IPS-NIHi7 (cell line): Measurements from ENCODE around the gene GHR.
A peak's percentile ranks its signal among the peaks of the same experiment; 100 is the strongest.

Experiments used
- DNase-seq: peaks from one replicate; pipeline ENCODE4 v3.0.0; 2012; ENCODE audit warnings: mixed read lengths; ENCODE audit errors: extremely low spot score

The GHR gene

DNA sequence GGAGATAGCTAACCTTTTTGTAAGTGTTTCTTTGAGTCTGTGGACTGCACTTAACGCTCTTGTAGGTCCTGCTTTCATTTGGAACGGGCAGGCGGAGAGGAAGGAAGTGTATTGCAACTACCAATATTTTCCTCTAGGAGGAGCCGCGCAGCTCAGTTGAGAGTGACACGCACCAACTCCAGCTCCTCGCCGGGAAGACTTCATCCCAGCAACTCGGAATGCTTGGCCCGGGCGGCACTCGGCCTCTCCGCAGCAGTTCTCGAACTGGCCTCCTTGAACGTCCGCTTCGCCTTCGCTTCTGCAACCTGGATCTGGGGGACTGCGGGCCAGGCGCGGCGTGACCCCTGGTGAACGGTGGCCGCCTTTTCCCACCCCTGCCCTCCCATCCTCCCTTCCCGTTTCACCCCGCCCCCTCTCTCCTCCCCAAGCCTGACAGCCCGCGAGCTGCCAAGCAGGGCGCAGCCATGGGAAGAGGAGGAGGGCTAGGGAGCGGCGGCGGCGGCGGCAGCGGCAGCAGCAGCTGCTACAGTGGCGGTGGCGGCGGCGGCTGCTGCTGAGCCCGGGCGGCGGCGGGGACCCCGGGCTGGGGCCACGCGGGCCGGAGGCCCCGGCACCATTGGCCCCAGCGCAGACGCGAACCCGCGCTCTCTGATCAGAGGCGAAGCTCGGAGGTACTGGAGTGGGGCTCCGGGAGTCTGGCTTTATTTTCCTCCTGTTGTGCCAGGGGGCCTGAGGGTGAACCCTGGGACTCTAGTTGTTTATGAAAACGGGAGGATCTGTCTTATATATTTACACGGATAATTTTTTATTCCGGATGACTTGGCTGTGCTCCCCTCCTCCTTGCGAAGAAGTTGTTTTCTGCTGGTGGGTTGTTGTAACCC, at the start of gene GHR:
TSS of gene GHR (plus strand) at position 155 of the 881 bp plus-strand sequence. CDS start 142,436 bp downstream, outside the sequence.
- DNase-seq: peak; percentile 89

- no peak for DNase-seq
These were observed 48.5 kb upstream of the GHR start for GRCh38 chr5:42374679-42375273.

- DNase-seq: no peak
These were observed 45.7 kb upstream of the GHR start for GRCh38 chr5:42377496-42377895.

- DNase-seq: no peak
These were observed 41.3 kb upstream of the GHR start for GRCh38 chr5:42381973-42382372.

GRCh38 chr5:42387563-42387962, 35.7 kb upstream of the GHR start:
- no peak for DNase-seq

GRCh38 chr5:42390115-42390514, 33.1 kb upstream of the GHR start:
- no peak for DNase-seq

DNA sequence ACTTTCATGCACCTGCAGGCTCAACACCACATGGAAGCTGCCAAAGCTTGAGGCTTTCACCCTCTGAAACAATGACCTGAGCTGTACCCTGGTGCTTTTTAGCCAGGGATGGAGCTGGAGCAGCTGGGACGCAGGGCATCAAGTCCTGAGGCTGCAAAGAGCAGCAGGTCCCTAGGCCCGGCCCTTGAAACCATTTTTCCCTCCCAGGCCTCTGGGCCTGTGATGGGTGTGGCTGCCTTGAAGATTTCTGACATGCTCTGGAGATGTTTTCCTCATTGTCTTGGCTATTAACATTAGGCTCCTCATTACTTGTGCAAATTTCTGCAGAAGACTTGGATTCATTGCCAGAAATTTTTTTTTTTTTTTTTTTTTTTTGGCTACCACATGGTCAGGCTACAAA, 30.3 kb upstream of the GHR start:
- DNase-seq: no peak

- no peak for DNase-seq
These were observed 27.1 kb upstream of the GHR start for GRCh38 chr5:42396111-42396510.

GRCh38 chr5:42397267-42397666, 26.0 kb upstream of the GHR start:
- DNase-seq: no peak

DNA sequence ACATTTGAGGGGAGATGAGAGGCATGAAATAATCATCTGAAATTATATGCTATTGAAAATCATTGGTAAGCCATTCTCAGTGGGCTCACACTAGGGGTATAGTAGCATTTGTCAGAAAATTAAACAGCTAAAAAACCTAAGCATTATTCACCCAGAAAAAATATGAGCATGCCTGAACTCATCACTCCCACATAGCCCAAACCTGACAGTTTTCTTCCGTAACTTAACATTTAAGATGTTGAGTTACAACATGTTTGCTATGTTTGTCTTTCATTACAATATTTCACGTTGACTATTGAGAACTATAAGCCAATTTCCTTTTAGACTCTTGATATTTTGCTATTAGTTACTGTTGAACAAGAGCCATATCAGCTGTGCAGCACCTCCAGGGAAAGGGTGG, 23.5 kb upstream of the GHR start:
- DNase-seq: no peak

GRCh38 chr5:42400474-42400873, 22.8 kb upstream of the GHR start:
- DNase-seq: no peak

DNA sequence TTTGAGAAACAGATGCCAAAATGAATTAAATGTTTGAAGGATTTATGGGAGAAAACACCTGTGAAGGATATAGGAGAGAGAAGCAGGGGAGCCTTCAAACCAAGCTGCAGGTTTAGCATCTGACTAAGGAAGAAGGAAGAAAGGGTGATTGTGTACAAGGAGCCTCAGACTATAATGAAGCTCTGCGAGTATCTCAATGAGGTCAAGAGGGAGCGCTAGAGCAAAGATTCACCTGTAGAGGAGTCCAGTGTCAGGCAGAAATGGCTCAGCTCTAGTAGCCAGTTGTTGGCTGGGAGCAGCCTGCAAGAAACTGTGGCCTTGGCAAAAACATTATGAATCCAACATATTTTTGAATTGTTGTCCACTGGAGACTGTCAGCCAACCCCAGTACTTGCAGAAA, 20.0 kb upstream of the GHR start:
- peak; percentile 16 for DNase-seq

DNA sequence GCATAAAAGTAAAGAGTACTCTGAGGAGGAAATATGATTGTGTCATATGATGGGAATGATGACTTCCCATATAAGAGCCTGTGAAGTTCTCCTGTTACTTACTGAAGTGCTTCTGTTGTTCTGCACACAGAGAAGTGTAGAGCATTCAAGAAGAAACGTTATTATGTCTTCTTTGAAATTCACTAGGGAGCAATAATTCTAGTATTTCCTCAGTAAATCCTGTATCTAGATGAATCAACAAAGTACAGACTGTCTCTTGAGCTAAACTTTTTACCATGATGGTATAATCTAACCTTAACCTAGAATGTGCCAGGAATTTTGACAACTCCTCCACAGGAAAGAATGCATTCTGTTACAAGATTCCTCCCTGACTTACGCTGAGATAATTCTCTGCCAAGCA, 18.9 kb upstream of the GHR start:
- DNase-seq: no peak

DNA sequence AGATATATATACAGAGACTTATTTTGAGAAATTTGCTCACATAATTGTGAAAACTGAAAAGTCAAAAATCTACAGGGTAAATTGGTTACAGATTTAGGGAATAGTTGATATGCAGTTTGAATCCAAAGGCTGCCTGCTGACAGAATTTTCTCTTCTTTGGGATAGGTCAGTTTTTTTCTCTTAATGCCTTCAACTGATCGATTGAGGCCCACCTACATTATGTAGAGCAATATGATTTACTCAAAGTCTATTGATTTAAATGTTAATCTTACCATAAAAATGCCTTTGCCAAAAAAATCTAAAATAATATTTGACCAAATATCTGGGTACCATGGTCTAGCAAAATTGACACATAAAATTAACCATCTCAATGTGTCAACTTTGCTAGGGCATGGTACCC, 3.9 kb upstream of the GHR start:
- no peak for DNase-seq

GRCh38 chr5:42422656-42423280, 471 bp upstream of the GHR start:
- DNase-seq: peak; percentile 11

DNA sequence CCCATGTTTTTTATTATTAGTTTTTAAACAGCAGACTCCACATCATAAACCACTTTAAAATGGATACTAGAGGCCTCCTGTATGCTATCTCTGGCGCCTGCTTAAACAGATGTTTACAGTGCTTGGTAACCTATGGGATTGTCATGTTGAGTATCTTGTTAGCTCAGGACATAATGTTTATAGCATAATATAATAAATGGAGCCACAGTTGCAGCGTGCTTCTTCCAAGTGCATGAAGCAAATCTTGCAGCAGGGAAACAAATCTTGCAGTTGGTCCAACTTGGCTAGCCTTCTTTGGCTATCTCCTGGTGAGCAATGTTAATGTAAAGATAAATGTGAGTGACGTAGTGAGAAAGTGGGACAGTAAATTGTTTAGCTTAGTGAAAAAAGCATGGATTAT, 2.8 kb downstream of the GHR start:
- no peak for DNase-seq

GRCh38 chr5:42429694-42430093, 6.5 kb downstream of the GHR start:
- no peak for DNase-seq

DNA sequence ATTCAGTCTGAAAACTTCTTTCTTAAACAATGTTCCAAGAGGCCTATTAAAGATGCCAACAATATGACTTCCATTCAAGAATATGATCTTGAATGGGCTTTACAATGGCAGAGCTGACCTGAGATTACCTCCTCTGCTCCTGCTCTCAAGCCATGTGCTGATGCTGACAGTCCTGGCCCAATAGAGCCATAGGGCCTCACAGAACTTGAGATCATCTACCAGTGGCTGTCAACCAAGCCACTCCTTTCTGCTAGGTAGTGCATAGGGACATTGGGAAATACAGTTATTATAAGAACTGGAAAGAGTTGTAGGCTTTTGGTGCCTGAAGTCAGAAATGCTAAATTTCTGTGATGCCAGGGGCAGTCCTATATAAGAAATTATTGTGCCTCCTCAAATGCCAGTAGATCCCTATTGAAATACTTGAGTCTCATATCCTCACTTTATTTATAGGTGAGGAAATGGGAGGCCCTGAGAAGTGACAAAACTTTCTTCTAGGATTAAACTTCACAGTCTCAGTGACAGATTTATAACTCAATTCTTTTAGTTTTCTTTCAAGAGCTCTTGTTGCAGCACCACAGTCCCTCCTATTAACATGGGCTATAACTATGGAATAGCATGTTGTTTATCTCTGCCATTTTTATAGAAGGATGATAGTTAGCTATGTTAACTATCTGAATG, 10.9 kb downstream of the GHR start:
- DNase-seq: no peak

DNA sequence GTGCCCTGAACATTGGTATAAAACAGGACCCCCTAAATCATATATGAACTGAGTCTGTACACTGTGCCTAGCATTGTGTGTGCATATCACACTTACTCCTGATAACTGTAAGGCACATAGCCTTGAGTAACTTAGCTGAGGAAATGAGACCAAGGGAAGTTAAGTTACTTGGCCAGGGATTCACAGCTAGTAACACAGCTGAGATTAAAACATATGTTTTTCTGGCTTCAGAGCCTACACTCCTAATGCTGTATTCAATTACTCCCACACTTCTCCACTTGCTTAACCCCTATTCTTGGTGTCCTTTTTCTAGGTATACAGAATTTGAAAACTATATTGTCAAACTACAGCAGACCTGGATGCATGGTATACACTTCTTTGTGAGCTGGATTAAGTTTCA, 12.8 kb downstream of the GHR start:
- no peak for DNase-seq

DNA sequence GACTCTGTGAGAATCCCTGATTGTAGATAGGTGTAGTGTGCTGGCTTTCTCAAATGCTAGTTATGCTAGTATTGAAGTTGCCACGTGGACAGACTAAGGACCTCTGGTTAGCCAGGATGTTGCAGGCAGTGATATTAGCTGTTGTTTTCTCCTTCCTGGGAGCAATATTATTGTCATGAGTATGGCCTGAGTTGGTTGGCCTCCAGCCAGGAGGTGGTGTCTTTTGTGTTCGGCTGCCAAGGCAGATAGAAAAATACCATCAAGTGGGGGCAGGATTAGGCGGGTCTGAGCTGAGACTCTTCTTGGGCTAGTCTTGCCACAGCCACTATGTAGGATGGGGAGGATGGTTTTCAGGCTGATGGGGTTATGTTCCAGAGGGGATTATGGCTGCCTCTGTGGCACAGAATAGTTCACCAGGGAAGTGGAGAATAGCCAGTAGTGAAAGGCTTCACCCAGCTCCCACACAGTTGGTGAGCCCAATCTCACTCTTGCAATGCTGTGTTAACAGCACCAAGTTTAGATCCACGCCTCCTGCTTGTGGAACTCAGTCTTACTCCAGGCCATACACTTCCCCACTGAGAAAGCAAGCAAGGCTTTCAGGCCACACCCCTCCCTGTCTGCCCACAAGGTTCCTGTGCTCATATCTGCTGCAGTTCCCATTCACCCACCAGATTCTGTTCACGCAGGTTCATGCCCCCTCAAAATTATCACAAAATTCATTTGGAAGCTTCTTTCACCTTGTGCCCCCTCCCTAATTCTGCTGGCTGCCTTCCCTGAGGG, 31.2 kb downstream of the GHR start:
- no peak for DNase-seq

DNA sequence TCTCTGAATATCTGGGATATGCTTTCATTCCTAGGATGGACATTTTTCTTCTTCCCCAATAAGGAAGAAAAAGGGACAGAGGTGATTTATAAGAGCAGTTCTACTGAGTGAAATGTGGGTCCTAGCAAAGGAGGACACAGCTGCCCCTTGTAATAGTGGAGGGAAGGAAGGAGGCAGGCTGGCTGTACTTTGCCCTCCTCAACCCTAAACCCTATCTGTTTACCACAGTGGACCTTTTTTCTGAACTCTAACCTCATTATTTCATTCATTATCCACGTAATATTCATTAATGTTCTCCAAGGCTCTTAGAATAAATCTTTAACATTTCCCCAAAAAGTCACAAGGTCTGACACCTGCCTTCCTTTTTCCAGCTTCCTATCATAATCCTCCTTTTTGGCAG, 37.8 kb downstream of the GHR start:
- DNase-seq: no peak

DNA sequence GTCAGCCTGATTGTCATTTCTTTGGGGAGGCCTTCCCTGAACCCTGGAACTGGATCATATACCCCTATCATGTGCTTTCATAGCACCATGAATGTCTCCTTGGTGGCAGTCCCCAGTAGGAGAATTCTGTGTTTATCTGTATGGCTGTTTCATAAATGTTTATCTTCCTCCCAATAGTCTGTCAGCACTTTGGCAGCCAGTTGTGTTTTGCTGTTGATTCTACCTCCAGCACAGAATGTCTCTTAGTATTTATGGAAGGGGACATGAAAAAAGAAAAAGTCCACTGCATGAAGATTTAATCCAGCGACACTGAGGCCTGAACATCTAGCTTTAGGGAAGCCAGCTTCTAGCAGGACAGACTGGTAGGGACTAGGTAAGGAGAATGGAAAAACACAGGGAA, 38.3 kb downstream of the GHR start:
- no peak for DNase-seq
